Astrocyte (in vitro differentiated cells and primary cell): ENCODE data around the gene CD52. TPM values are rescaled to one million over a fixed set of nuclear protein-coding genes. Genes with fewer than 3 reads are reported as not detected.
A peak's percentile ranks its signal among the peaks of the same experiment; 100 is the strongest.

Experiments
- DNase-seq: peaks from one replicate; pipeline ENCODE4 v3.0.0-alpha.2; 2010; ENCODE audit warnings: low read depth
- FAIRE-seq: peaks from 2 replicates; lab custom pipeline; 2011; peaks lifted over from hg19 to GRCh38; lab: Jason Lieb, UNC
- H2AFZ ChIP-seq: 2 replicates; pipeline ENCODE4 v1.6.0; 2012; ENCODE audit warnings: low read depth, low read length, inconsistent platforms
- H3K27ac ChIP-seq: 2 replicates; pipeline ENCODE4 v1.5.1; 2011; ENCODE audit warnings: low read depth, low read length, inconsistent platforms
- H3K27me3 ChIP-seq: 2 replicates; pipeline ENCODE4 v1.6.0; 2011; ENCODE audit warnings: low read length, inconsistent platforms; ENCODE audit not compliant: insufficient read depth
- H3K36me3 ChIP-seq: 2 replicates; pipeline ENCODE4 v1.5.1; 2011; ENCODE audit warnings: low read length, inconsistent platforms; ENCODE audit not compliant: insufficient read depth
- H3K4me1 ChIP-seq: 2 replicates; pipeline ENCODE4 v1.5.1; 2011; ENCODE audit warnings: low read length, inconsistent platforms; ENCODE audit not compliant: insufficient read depth
- H3K4me2 ChIP-seq: 2 replicates; pipeline ENCODE4 v1.6.0; 2012; ENCODE audit warnings: low read length, inconsistent platforms
- H3K4me3 ChIP-seq: 2 replicates; pipeline ENCODE4 v1.5.1; 2011; ENCODE audit warnings: low read depth, mild to moderate bottlenecking, low read length, inconsistent platforms; ENCODE audit not compliant: insufficient read depth
- H3K79me2 ChIP-seq: 2 replicates; pipeline ENCODE4 v1.6.0; 2012; ENCODE audit warnings: mild to moderate bottlenecking, low read length, inconsistent platforms; ENCODE audit not compliant: insufficient read depth
- H3K9ac ChIP-seq: 2 replicates; pipeline ENCODE4 v1.6.0; 2012; ENCODE audit warnings: mild to moderate bottlenecking, low read length, inconsistent platforms
- H3K9me3 ChIP-seq: 2 replicates; pipeline ENCODE4 v1.5.1; 2012; ENCODE audit warnings: low read depth, mild to moderate bottlenecking, low read length, inconsistent platforms; ENCODE audit not compliant: insufficient read depth
- H4K20me1 ChIP-seq: 2 replicates; pipeline ENCODE4 v1.6.0; 2012; ENCODE audit warnings: low read length, inconsistent platforms; ENCODE audit not compliant: insufficient read depth
- H3K27ac Mint-ChIP-seq: one replicate; pipeline ENCODE4 v1.8.0; 2021; ENCODE audit warnings: mild to moderate bottlenecking, mixed read lengths; ENCODE audit not compliant: unreplicated experiment
- H3K27me3 Mint-ChIP-seq: one replicate; pipeline ENCODE4 v1.8.0; 2021; ENCODE audit warnings: low read depth, mixed read lengths; ENCODE audit not compliant: unreplicated experiment
- H3K36me3 Mint-ChIP-seq: one replicate; pipeline ENCODE4 v1.8.0; 2021; ENCODE audit warnings: low read depth, mixed read lengths; ENCODE audit not compliant: unreplicated experiment
- H3K4me1 Mint-ChIP-seq: one replicate; pipeline ENCODE4 v1.8.0; 2021; ENCODE audit warnings: low read depth, mixed read lengths; ENCODE audit not compliant: unreplicated experiment
- H3K4me3 Mint-ChIP-seq: one replicate; pipeline ENCODE4 v1.8.0; 2021; ENCODE audit warnings: mild to moderate bottlenecking, moderate library complexity, mixed read lengths; ENCODE audit not compliant: unreplicated experiment
- H3K9me3 Mint-ChIP-seq: one replicate; pipeline ENCODE4 v1.8.0; 2021; ENCODE audit warnings: mild to moderate bottlenecking, mixed read lengths; ENCODE audit not compliant: unreplicated experiment
- CTCF ChIP-seq: IDR thresholded peaks from 2 replicates; pipeline ENCODE4 v1.5.1; 2011; ENCODE audit warnings: low read depth, mild to moderate bottlenecking, inconsistent platforms, low read length, moderate library complexity; ENCODE audit not compliant: insufficient read depth
- EZH2 ChIP-seq: IDR thresholded peaks from 2 replicates; pipeline ENCODE4 v1.6.1; 2012; ENCODE audit warnings: mild to moderate bottlenecking, low read length, inconsistent platforms; ENCODE audit not compliant: insufficient read depth
- total RNA-seq: library from RNA; stranded (reverse); gene quantifications from 2 replicates; pipeline ENCODE4 v1.2.1, GENCODE V29; 2021

The CD52 gene
- total RNA-seq, 1 donor from 2014 or later, result not detected

GRCh38 chr1:26281091-26281958, 36.4 kb upstream of the CD52 start:
- H2AFZ ChIP-seq, result no peak overlapping the region
- peaks cover 46% of the 10 kb centered on the region for H4K20me1 ChIP-seq
- H3K27ac ChIP-seq, result peak overlapping the region; percentile 86
- FAIRE-seq, result no peak
- TF ChIP-seq EZH2, result no peak
- no peak for TF ChIP-seq CTCF
- no peak for DNase-seq
- no peaks in the 10 kb centered on the region for H3K9me3 ChIP-seq
- H3K4me2 ChIP-seq, result peak overlapping the region; percentile 97
- peak overlapping the region; percentile 89 for H3K4me3 Mint-ChIP-seq
- peaks cover 77% of the 10 kb centered on the region for H3K4me1 ChIP-seq
- H3K36me3 Mint-ChIP-seq, result peaks cover 11% of the 10 kb centered on the region
- H3K36me3 ChIP-seq, result peaks cover 16% of the 10 kb centered on the region
- peak overlapping the region; percentile 73 for H3K4me3 ChIP-seq
- peaks cover 48% of the 10 kb centered on the region for H3K79me2 ChIP-seq
- H3K27me3 Mint-ChIP-seq, result no peaks in the 10 kb centered on the region
- H3K4me1 Mint-ChIP-seq, result peaks cover 59% of the 10 kb centered on the region
- no peaks in the 10 kb centered on the region for H3K9me3 Mint-ChIP-seq
- H3K9ac ChIP-seq, result peak overlapping the region; percentile 85
- H3K27ac Mint-ChIP-seq, result peak overlapping the region; percentile 55
- no peaks in the 10 kb centered on the region for H3K27me3 ChIP-seq

- Mint-ChIP-seq H3K27ac (no peak overlapping the region), H3K27me3 (no peaks in the 10 kb centered on the region), H3K4me3 (peak overlapping the region; percentile 89), H3K9me3 (no peaks in the 10 kb centered on the region), H3K36me3 (peaks cover 11% of the 10 kb centered on the region), H3K4me1 (peaks cover 53% of the 10 kb centered on the region)
- Histone ChIP-seq H2AFZ (no peak overlapping the region), H3K9ac (peak overlapping the region; percentile 85), H3K27me3 (no peaks in the 10 kb centered on the region), H3K27ac (peak overlapping the region; percentile 86), H3K9me3 (no peaks in the 10 kb centered on the region), H3K4me2 (peak overlapping the region; percentile 97), H4K20me1 (peaks cover 46% of the 10 kb centered on the region), H3K36me3 (peaks cover 13% of the 10 kb centered on the region), H3K79me2 (peaks cover 48% of the 10 kb centered on the region), H3K4me3 (peak overlapping the region; percentile 73), H3K4me1 (peaks cover 71% of the 10 kb centered on the region)
- DNase-seq (no peak), FAIRE-seq (no peak)
- TF ChIP-seq EZH2 (no peak), CTCF (no peak)
Measured at GRCh38 chr1:26281971-26282370, 35.8 kb upstream of the CD52 start.

GRCh38 chr1:26282401-26282918, 35.3 kb upstream of the CD52 start:
- H3K9me3 ChIP-seq, result no peaks in the 10 kb centered on the region
- FAIRE-seq (no peak), DNase-seq (no peak)
- H4K20me1 ChIP-seq, result peaks cover 46% of the 10 kb centered on the region
- H3K27ac Mint-ChIP-seq, result peak overlapping the region; percentile 41
- H3K27me3 ChIP-seq, result no peaks in the 10 kb centered on the region
- peak overlapping the region; percentile 40 for H3K4me3 Mint-ChIP-seq
- H3K9ac ChIP-seq, result peak overlapping the region; percentile 85
- peak overlapping the region; percentile 21 for H3K4me3 ChIP-seq
- no peaks in the 10 kb centered on the region for H3K9me3 Mint-ChIP-seq
- peaks cover 8% of the 10 kb centered on the region for H3K36me3 ChIP-seq
- no peak for TF ChIP-seq EZH2
- TF ChIP-seq CTCF, result no peak
- no peak overlapping the region for H2AFZ ChIP-seq
- H3K4me1 Mint-ChIP-seq, result peaks cover 50% of the 10 kb centered on the region
- H3K4me1 ChIP-seq, result peaks cover 66% of the 10 kb centered on the region
- H3K27ac ChIP-seq, result no peak overlapping the region
- peak overlapping the region; percentile 97 for H3K4me2 ChIP-seq
- peaks cover 11% of the 10 kb centered on the region for H3K36me3 Mint-ChIP-seq
- H3K27me3 Mint-ChIP-seq, result no peaks in the 10 kb centered on the region
- H3K79me2 ChIP-seq, result peaks cover 48% of the 10 kb centered on the region
